ENCODE measurements around the gene CLINT1. TPM values are rescaled to one million over a fixed set of nuclear protein-coding genes. Genes with fewer than 3 reads are reported as not detected.

CLINT1 gene
- total and polyA plus RNA-seq, 2 of the 13 experiments (the other 11 are each of a cell fraction or from before 2014, with no cell fraction given) = 64.0 to 104 TPM

DNA sequence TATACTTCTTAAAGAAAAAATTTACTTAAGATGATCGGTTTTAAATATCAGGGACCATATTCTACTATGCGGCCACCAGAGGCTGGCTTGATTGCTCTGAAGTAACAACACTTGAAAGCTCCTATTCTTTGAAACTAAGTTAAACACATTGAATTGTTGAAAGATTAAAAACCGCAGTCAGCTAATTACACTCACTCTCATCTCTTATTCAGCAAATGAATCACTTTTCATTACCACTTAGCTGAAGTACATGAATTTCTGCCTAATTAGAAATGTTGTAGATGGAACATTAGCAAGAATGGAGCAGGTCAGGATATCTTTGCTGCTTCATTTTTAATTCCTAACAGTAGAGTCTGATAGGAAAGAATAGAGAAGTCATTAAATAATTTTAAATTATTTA is 73.1 kb downstream of the CLINT1 start:
- CTCF ChIA-PET (ENCODE audit: low intra/inter-chr PET ratio, low total read pairs) = no interaction called here
- no TSS peak for BruUV-seq (replicated peaks)
- TF ChIP-seq MAFF (IDR thresholded peaks at IDR 0.05; ENCODE audit: low read depth, low read length) (peak; percentile 29; the same call in 1 of the 2 replicates), MAFK (conservative IDR thresholded peaks at IDR 0.05 in 1 of 2, IDR thresholded peaks at IDR 0.05 in 1 of 2; ENCODE audit: low read length in 2 of 2) (peak; percentile 13 to 59; a peak in 2 of 4 replicates)
- TF ChIP-seq, protein P1, sequence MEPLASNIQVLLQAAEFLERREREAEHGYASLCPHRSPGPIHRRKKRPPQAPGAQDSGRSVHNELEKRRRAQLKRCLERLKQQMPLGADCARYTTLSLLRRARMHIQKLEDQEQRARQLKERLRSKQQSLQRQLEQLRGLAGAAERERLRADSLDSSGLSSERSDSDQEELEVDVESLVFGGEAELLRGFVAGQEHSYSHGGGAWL (CRISPR knock-in tag; IDR thresholded peaks at IDR 0.05) = no peak
- Histone ChIP-seq H3K4me3 (replicated peaks in 1 of 3; ENCODE audit: insufficient read depth in 1 of 3, low read depth in 2 of 3, low read length in 3 of 3) (no peak overlapping the region), H3K4me2 (ENCODE audit: low read depth, low read length) (no peak overlapping the region), H3K27ac (ENCODE audit: extremely low read length, insufficient read depth, low read length) (no peak overlapping the region), H4K20me1 (ENCODE audit: insufficient read depth, low read length) (no peaks in the 10 kb centered on the region), H3K27me3 (ENCODE audit: control insufficient read depth in 1 of 2, insufficient read depth in 2 of 2, low read length in 2 of 2) (no peaks in the 10 kb centered on the region), H3K79me2 (ENCODE audit: insufficient read depth, low read length) (no peaks in the 10 kb centered on the region), H3K9ac (ENCODE audit: insufficient read depth, low read depth, low read length) (no peak overlapping the region), H3K4me1 (ENCODE audit: insufficient read depth, low read length) (peaks cover 6% of the 10 kb centered on the region; the same call in 1 of the 2 replicates), H2AFZ (ENCODE audit: low read length) (no peak overlapping the region), H3K36me3 (replicated peaks in 1 of 2; ENCODE audit: control insufficient read depth in 1 of 2, insufficient read depth in 2 of 2, low read length in 2 of 2) (peaks cover 5 to 23% of the 10 kb centered on the region in 2 experiments), H3K9me3 (ENCODE audit: low read length) (no peaks in the 10 kb centered on the region)
- FAIRE-seq (no peak), ATAC-seq (no peak), DNase-seq (ENCODE audit: low spot score) (no peak)
- POLR2A ChIA-PET = no interaction called here
- intact Hi-C loops (cut with micrococcal nuclease; ENCODE audit: unreplicated experiment) (no loop called here), in situ Hi-C loops (cut with HindIII; ENCODE audit: extremely low pct_ligation_motif_present, low pct_unique_long_range_greater_than_20kb) (no loop called here)
- WGBS (ENCODE audit: low lambda C conversion rate) = 100% methylated on average over 3 of the region's 3 CpGs

DNA sequence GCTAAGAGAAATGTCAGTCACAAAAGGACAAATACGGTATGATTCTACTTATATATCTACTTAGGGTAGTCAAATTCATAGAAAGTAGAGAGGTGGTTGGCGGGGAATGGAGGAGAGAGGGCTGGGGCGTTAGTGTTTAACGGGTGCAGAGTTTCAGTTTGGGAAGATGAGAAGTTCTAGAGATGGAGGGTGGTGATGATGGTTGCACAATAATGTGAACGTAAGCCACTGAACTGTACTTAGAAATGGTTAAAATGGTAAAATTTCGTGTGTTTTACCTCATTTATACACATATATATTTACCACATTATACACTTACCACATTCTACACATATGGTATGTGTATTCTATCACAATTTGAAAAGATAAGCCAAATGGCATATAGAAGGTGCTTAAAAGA is 79.7 kb downstream of the CLINT1 start:
- CTCF ChIA-PET (ENCODE audit: low intra/inter-chr PET ratio, low total read pairs) = no interaction called here
- in situ Hi-C loops (cut with HindIII; ENCODE audit: extremely low pct_ligation_motif_present, low pct_unique_long_range_greater_than_20kb) (no loop called here), intact Hi-C loops (cut with micrococcal nuclease; ENCODE audit: unreplicated experiment) (no loop called here)
- peak; percentile 49; the same call in 1 of the 2 replicates for TF ChIP-seq CEBPB (IDR thresholded peaks at IDR 0.05; ENCODE audit: borderline replicate concordance, low read depth, low read length)
- no peak for TF ChIP-seq ZNF343 (CRISPR knock-in tag; IDR thresholded peaks at IDR 0.05)
- Histone ChIP-seq H3K4me3 (replicated peaks in 1 of 3; ENCODE audit: insufficient read depth in 1 of 3, low read depth in 2 of 3, low read length in 3 of 3) (no peak overlapping the region), H3K36me3 (replicated peaks in 1 of 2; ENCODE audit: control insufficient read depth in 1 of 2, insufficient read depth in 2 of 2, low read length in 2 of 2) (no peaks in the 10 kb centered on the region), H3K9ac (ENCODE audit: insufficient read depth, low read depth, low read length) (no peak overlapping the region), H4K20me1 (ENCODE audit: insufficient read depth, low read length) (no peaks in the 10 kb centered on the region), H3K9me3 (ENCODE audit: low read length) (no peaks in the 10 kb centered on the region), H2AFZ (ENCODE audit: low read length) (no peak overlapping the region), H3K4me2 (ENCODE audit: low read depth, low read length) (no peak overlapping the region), H3K27ac (ENCODE audit: extremely low read length, insufficient read depth, low read length) (no peak overlapping the region), H3K79me2 (ENCODE audit: insufficient read depth, low read length) (no peaks in the 10 kb centered on the region), H3K4me1 (ENCODE audit: insufficient read depth, low read length) (peaks cover 6% of the 10 kb centered on the region; the same call in 1 of the 2 replicates), H3K27me3 (ENCODE audit: control insufficient read depth in 1 of 2, insufficient read depth in 2 of 2, low read length in 2 of 2) (no peaks in the 10 kb centered on the region)
- no peak for DNase-seq (ENCODE audit: low spot score)
- POLR2A ChIA-PET = no interaction called here
- BruUV-seq (replicated peaks) = no TSS peak
- 54% methylated on average over 6 of the region's 6 CpGs for WGBS (ENCODE audit: low lambda C conversion rate)
- no peak for FAIRE-seq
- no peak for ATAC-seq

Measured in HepG2 (cell line).